ENCODE data around the gene ZFHX3.

- TF ChIP-seq EZH2 (IDR thresholded peaks at IDR 0.05; ENCODE audit: insufficient read depth, poor library complexity, severe bottlenecking) (no peak), EZH2phosphoT487 (IDR thresholded peaks at IDR 0.05; ENCODE audit: insufficient read depth, low read depth) (no peak)
Observed at GRCh38 chr16:72825912-72826621, 221.9 kb downstream of the ZFHX3 start.

Measured in GM23248 (cell line).